ENCODE measurements around the gene SH3PXD2B. TPM values are rescaled to one million over a fixed set of nuclear protein-coding genes. Genes with fewer than 3 reads are reported as not detected.

Gene SH3PXD2B
- total and polyA plus RNA-seq, 2 of the 13 experiments (the other 11 are each of a cell fraction or from before 2014, with no cell fraction given): 3.4 to 4.6 TPM

GRCh38 chr5:172283020-172283861 is 171.1 kb downstream of the SH3PXD2B start, which contains the start of gene UBTD2 (continued):
- TF ChIP-seq RFXAP (CRISPR knock-in tag; IDR thresholded peaks at IDR 0.05; ENCODE audit: borderline replicate concordance): no peak
- TF ChIP-seq MXD4 (CRISPR knock-in tag; IDR thresholded peaks at IDR 0.05): no peak
- TF ChIP-seq ZBTB49 (CRISPR knock-in tag; IDR thresholded peaks at IDR 0.05; ENCODE audit: borderline replicate concordance): no peak
- TF ChIP-seq MAFF (IDR thresholded peaks at IDR 0.05; ENCODE audit: low read depth, low read length): no peak
- no peak for TF ChIP-seq ZMAT3 (CRISPR knock-in tag; conservative IDR thresholded peaks at IDR 0.05)
- no peak for TF ChIP-seq ZNF720 (CRISPR knock-in tag; IDR thresholded peaks at IDR 0.05)
- TF ChIP-seq ZNF704 (CRISPR knock-in tag; IDR thresholded peaks at IDR 0.05; ENCODE audit: borderline replicate concordance): peak; percentile 47; the same call in 1 of the 2 replicates
- TF ChIP-seq POLR2AphosphoS5 (IDR thresholded peaks at IDR 0.05; ENCODE audit: low read depth, low read length): no peak
- no peak for TF ChIP-seq ZNF749 (CRISPR knock-in tag; IDR thresholded peaks at IDR 0.05; ENCODE audit: borderline replicate concordance)
- no peak for TF ChIP-seq ZNF253 (CRISPR knock-in tag; IDR thresholded peaks at IDR 0.05; ENCODE audit: borderline replicate concordance)
- TF ChIP-seq SRSF9 (IDR thresholded peaks at IDR 0.05; ENCODE audit: borderline replicate concordance, insufficient read depth, low read depth, low read length, poor library complexity, severe bottlenecking): no peak
- TF ChIP-seq ZNF790 (CRISPR knock-in tag; IDR thresholded peaks at IDR 0.05; ENCODE audit: borderline replicate concordance): no peak
- no peak for TF ChIP-seq ZSCAN31 (CRISPR knock-in tag; IDR thresholded peaks at IDR 0.05; ENCODE audit: low read depth)
- no peak for TF ChIP-seq ZNF552 (CRISPR knock-in tag; IDR thresholded peaks at IDR 0.05; ENCODE audit: borderline replicate concordance)
- no peak for TF ChIP-seq SMARCC2 (IDR thresholded peaks at IDR 0.05)
- no peak; the same call in 1 of the 2 replicates for TF ChIP-seq POLR2G (IDR thresholded peaks at IDR 0.05; ENCODE audit: low read depth, low read length)
- no peak for TF ChIP-seq ZNF292 (CRISPR knock-in tag; IDR thresholded peaks at IDR 0.05; ENCODE audit: borderline replicate concordance, low read depth)
- TF ChIP-seq SRY (CRISPR knock-in tag; IDR thresholded peaks at IDR 0.05): peak; percentile 31; the same call in 1 of the 2 replicates
- TF ChIP-seq, protein P1, sequence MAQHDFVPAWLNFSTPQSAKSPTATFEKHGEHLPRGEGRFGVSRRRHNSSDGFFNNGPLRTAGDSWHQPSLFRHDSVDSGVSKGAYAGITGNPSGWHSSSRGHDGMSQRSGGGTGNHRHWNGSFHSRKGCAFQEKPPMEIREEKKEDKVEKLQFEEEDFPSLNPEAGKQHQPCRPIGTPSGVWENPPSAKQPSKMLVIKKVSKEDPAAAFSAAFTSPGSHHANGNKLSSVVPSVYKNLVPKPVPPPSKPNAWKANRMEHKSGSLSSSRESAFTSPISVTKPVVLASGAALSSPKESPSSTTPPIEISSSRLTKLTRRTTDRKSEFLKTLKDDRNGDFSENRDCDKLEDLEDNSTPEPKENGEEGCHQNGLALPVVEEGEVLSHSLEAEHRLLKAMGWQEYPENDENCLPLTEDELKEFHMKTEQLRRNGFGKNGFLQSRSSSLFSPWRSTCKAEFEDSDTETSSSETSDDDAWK (CRISPR knock-in tag; IDR thresholded peaks at IDR 0.05): no peak
- TF ChIP-seq, protein P2, sequence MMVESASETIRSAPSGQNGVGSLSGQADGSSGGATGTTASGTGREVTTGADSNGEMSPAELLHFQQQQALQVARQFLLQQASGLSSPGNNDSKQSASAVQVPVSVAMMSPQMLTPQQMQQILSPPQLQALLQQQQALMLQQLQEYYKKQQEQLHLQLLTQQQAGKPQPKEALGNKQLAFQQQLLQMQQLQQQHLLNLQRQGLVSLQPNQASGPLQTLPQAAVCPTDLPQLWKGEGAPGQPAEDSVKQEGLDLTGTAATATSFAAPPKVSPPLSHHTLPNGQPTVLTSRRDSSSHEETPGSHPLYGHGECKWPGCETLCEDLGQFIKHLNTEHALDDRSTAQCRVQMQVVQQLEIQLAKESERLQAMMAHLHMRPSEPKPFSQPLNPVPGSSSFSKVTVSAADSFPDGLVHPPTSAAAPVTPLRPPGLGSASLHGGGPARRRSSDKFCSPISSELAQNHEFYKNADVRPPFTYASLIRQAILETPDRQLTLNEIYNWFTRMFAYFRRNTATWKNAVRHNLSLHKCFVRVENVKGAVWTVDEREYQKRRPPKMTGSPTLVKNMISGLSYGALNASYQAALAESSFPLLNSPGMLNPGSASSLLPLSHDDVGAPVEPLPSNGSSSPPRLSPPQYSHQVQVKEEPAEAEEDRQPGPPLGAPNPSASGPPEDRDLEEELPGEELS (CRISPR knock-in tag; IDR thresholded peaks at IDR 0.05): no peak
- peak; percentile 69 for TF ChIP-seq RBFOX2 (IDR thresholded peaks at IDR 0.05; ENCODE audit: low read depth, low read length)
